GM18907 (cell line): Measurements from ENCODE around the gene SLX9.

Experiments used
- ATAC-seq: cut with Tn5 transposase; IDR thresholded peaks from one replicate; pipeline ENCODE4 v1.9.1; 2021; ENCODE audit warnings: mild to moderate bottlenecking, moderate library complexity; ENCODE audit not compliant: unreplicated experiment

SLX9 gene, protein sequence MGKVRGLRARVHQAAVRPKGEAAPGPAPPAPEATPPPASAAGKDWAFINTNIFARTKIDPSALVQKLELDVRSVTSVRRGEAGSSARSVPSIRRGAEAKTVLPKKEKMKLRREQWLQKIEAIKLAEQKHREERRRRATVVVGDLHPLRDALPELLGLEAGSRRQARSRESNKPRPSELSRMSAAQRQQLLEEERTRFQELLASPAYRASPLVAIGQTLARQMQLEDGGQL

DNA sequence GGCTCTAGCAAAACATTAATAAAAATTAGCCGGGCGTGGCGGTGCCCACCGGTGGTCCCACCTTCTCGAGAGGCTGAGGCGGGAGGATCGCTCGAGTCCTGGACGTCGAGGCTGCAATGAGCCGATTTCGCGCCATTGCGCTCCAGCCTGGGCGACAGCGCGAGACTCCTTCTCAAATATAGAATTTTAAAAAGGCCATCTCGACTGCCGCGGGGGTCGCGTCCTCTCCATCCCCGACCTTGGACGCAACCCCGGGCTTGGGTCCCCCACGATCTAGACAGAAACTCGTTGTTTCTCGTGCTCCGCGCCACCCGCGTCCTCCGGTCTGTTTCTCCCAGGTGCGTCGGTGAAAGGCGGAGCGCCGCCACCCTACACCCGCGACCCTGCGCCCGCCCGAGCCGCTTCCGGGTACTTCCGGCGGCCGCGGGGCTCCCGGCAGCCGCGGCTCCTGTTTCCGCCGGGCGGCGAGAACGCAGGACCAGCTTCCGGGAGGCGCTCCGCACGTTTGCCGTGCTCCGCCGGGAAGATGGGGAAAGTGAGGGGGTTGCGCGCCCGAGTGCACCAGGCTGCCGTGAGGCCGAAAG lies at the start of gene SLX9:
SLX9 (plus strand) TSS at position 498 of the 584 bp plus-strand sequence; CDS start at position 527, 29 bp downstream.
- peak; percentile 72 for ATAC-seq

DNA sequence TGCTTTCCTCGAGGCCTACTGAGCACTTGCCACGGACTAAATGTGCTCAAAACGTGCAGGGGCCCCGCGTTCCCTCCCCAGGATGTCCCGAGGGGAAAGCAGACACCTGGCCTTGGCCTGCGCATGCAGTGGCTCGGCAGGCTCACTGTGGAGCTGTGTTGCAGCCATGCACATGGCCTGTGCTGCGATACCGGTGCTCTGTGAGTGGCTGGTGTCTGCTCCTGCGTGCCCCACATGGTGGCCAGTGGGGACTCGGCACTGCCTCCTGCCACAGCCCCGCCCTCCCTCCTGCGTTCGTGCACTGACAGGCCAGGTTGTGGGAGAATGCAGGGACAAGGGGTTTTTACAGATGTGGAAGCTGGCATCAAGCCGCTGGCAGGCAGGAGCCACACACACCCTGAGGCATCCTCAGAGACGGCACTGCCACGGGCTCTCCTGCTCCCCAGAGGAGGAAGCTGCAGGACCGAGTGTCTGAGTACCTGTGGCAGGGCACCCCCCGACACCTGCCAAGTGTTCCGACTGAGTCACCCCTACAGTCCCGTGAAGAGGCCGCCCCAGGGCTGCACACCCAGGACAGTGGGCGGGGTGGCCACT lies 49.4 kb upstream of the SLX9 start:
- no peak for ATAC-seq

DNA sequence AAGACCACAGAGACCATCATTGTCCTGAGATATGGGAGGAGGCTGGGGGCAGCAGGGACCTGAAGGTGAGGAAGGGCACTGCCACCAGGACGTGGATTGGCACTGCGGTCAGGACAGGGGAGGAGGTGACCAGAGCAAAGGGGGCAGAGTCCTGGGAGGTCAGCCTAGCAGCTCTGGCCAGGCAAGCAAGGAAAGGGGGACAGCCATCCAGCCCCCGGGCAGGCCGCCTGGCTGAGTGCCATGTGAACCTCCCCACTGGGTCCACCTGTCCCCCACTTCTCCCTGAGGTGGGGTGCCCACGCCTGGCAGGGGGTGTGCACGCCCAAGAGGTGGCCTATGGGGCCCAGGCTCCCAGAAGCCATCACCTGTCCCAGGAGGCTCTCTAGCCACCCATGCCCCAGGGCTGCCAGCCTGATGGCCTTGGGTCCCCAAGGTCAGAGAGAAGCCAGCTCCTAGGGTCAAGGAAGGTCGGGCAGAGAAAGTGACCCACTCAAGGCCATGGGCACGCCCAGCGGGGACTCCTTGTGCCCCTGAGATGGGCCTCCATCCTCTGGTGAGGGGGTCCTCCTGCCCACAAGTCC lies 48.8 kb upstream of the SLX9 start:
- no peak for ATAC-seq

DNA sequence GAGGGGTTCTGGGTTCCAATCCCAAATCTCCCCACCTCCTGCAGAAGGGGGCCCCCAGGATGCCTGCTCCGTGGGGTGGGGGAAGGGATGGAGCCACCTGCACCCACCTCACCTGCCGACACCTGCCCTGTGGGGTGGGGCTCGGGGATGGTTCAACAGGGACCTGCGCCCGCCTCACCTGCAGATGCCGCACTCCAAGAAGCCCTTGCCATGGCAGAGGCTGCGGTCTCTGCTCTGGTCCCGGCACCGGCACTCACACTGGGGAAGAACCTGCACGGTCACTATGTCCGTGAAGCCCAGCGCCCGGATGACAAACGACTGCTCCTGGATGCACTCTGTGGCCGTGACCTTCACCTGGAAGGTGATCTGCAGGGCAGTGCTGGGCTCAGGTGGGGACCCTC lies 48.2 kb upstream of the SLX9 start:
- no peak for ATAC-seq

DNA sequence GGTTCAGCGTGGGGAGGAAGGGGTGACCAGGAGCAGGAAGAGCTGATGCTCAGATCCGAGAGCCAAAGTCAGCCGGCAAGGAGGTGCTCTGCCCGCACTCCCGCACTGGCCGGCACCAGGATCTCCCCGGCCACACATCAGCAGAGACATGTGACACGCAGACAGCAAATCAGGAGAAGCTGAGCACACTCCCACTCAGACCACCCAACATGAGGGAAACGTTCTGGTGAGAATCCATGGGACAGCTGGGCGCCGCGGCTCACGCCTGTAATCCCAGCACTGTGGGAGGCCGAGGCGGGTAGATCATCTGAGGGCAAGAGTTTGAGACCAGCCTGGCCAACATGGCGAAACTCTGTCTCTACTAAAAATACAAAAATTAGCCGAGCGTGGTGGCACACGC lies 47.7 kb upstream of the SLX9 start:
- ATAC-seq: no peak

DNA sequence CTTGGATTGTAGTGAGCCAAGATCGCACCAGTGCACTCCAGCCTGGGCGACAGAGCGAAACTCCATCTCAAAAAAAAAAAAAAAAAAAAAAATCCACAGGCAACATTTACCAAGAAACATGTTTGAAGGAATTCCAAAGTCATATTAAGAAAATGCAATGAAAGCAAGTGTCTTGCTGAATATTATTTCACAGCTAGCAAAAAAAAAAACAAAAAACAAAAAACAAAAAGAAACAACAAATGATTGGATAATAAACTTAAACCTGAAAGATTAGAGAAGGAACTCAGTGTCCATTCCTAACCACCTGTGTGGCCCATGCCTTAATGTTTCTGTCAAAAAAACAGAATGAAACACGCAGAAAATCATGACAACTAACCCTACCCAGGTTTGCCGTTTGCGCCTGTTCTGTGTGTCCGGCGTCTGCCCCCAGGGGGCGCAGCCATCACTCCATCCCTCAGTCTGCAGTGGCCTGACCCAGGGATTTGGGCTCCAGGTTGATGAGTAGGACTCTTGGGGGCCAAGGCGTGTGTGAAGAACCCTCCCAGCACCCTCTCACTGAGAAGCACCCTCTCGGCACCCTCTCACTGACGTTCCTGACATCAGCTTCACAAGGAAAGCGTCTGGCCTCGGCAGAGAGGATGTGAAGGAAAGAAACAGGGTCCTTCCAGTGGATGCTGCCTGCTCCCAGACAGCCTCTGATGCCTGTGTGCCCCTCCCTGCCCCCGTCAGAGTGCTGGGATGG lies 47.1 kb upstream of the SLX9 start:
- no peak for ATAC-seq

DNA sequence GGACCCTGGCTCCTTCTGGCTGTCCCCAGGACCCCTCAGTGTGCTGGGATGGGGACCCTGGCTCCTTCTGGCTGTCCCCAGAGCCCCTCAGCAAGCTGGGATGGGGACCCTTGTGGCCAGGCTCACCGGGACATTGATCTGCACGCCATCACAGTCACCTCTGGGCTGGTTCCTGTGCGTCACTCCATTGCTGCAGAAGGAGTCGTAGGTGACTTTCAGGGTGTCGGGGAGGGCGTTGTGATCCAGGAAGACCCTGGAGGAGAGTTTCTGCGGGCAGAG lies 46.6 kb upstream of the SLX9 start:
- ATAC-seq: no peak

DNA sequence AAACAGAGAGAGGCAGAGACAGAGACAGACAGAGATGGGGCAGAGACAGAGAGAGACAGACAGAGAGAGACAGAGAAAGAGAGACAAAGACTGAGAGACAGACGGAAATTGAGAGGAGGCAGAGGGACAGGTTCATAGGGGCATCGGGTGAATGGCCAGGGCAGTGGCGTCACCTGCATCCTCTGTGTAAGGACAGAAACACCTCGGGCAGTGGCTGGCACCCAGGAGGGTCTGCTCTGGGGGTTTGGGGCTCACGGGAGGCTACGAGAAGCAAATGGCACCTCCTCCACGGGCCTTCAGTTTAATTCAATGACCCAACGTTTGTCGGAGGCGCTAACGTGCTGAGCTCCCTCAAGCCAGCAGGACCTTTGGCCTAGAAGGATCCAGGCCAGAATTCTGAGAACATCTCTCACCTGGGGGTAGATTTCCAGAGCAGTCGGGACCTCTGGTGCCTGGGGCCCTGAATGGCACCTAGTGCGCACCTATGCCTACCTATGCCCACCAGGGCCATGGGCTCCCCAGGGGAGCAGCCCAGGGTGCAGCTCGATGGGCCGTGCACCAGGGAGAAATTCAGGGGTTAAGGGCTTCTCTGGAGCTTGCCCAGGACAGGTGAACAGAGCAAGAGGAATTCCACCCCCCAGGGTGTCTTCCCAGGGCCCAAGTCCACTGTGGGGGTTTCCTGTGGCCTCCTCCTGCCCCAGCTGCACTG lies 45.7 kb upstream of the SLX9 start:
- ATAC-seq: no peak

DNA sequence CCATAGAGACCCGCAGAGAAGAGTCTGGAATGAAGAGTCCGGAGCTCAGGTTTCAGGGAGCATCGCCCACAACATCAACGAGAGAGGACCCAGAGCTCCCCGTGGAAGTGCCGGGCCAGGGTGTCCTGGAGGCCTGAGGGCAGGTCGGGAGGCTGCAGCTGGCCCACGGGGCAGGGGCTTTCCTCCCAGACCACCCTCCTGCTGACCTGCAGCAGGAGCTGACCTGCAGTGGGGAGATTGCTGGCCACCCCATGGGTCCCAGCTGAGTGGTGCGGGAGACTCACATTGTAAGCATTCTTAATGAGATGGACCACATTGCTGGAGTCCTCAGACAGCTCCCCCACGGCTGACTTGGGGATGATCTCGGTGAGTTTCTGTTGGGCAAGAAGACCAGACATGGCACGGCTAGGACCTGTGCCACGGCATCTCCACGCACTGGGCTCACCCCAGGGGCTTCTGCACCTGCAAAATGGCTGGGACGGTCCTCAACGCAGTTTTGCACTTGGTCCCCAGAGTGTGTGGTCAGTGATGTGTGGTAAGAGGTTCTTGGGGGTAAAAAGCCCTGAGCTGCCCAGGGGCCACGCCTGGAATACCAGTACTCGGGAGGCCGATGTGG lies 45.0 kb upstream of the SLX9 start:
- no peak for ATAC-seq

DNA sequence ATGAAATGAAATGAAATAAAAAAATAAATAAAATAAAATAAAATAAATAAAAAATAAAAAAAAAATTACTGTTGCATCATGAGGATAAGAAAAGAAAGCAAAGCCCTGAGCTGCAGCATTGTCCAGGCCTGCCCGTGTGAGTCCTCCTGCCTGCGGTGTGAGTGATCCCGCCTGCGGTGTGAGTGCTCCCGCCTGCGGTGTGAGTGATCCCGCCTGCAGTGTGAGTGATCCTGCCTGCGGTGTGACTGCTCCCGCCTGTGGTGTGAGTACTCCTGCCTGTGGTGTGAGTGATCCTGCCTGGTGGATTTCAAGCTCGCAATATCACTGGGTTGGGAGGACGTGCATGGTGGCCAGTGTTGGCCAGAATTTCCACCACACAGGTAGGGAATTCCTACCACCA lies 44.0 kb upstream of the SLX9 start:
- ATAC-seq: no peak

DNA sequence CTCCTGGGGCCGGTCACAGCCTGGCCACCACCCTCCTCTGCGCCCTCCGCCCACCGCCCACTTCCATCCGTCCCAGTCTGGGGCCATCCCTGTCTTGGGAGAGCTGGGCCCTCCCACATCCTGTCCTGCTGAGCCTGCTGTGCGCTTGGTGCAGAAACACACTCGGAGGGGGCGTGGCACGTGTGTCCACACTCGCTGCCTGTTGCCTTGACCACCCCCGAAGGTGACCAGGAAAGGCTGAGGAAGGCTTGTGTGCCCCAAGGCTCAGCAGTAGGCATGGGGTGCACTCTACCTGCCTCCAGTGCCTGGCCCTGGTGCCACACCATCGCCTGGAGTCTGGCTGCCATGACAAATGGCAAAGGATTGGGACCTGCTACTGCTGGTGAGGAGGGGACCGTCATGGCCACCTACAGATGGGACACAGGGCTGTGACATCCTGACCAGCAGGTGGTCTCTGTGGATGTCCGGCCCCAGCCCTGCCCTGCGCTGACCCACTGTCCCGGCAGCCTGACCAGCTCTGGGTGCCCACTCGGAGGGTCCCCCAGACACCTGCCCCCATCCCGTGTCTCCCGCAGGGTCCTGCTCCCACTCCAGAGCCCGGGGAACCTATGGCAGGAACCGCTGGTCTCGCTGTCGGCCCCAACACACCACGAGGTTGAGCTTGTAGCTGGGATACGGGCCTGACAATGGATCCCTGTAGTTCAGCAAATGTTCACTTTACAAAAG lies 43.1 kb upstream of the SLX9 start:
- no peak for ATAC-seq

DNA sequence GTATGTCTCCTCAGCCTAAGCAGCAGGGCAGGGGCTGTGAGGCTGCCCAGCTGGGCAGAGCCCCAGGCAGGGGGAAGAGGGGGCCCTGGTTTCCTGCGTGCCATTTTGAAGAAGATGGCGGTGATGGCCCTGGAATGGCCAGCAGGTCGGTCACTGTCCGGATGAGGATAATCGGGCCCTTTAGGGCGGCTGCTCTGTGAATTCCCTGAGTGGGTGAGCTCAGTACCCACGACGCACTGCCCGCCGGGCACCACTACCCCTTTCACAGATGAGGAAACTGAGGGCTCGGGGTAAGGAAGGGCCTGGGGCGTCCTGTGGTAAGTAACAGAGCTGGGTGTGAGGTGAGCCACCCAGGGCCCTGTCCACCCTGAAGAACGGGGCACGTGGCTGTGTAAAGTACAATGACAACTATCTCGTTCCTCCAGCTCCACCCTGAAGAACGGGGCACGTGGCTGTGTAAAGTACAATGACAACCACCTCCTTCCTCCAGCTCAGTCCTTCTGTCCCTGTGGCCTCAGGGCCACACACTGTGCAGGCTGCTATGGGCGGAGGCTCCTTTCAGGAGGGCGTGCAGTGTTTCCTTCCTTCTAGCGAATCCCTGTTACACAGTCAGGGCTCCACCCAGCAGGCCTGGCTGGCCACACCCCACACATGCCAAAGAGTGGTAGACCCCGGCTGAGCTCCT lies 42.4 kb upstream of the SLX9 start:
- no peak for ATAC-seq

DNA sequence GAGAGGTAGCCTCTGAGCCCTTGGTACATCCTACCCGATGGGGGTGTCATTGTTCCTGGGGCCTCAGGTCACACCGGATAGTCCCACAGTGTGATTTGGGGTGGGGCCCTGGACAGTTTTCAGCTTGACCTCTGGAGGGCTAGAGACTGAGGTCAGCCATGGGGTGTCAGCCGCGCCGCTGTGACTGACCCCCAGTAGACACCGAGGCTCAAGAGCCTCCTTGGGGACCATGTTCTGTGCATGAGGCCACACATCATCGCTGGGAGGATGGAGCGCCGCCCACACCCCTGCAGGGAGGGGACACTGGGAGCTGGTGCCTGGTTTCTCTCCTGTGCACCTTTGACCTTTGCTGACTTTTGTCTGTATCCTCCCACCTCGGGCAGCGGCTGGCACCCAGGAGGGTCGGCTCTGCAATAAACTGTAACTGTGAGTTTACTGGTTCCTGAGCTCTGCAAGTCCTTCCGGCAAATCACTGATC lies 41.8 kb upstream of the SLX9 start:
- ATAC-seq: no peak

DNA sequence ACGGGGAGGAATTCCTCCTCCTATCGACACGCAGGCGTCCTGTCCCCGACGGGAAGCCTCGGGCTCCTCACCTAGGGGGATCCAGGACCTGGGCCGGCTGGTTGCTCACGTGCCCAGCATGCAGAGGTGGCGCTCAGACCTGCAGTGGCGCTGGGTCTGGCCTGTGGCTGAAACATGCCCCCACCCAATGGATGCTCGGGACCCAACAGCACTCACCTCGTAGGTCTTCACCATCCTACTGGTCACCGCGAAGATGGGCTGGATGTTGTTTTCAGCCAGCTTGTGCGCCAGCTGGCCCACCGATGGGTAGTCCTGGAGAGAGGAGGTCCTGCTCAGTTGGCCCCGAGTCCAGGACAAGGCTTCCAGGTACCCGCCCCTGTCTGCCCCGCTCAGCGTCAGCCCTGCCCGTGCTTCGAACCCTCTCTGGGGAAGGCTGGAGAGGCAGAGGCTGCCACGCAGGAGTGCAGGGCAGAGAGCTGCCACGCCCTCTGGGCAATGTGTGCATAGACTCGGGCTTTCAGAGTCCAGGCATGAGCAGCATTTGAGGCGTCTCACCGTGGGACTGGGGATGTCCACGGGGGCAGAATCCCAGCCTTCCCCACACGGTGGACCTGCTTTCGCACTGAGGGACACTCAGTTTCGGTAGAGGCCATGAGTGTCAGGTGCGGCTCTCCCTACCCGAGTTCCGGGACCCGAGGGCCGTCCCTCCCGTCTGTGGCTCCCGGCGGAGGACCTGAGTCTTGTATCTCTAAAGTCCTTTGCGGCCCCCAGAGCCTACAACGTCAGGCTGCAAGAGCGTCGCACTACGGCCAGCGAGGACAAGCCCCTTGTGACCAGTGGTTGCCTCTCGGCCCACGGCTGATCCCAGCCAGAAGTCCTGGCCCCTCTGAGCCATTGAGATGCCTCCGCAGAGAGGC lies 40.7 kb upstream of the SLX9 start:
- ATAC-seq: no peak

DNA sequence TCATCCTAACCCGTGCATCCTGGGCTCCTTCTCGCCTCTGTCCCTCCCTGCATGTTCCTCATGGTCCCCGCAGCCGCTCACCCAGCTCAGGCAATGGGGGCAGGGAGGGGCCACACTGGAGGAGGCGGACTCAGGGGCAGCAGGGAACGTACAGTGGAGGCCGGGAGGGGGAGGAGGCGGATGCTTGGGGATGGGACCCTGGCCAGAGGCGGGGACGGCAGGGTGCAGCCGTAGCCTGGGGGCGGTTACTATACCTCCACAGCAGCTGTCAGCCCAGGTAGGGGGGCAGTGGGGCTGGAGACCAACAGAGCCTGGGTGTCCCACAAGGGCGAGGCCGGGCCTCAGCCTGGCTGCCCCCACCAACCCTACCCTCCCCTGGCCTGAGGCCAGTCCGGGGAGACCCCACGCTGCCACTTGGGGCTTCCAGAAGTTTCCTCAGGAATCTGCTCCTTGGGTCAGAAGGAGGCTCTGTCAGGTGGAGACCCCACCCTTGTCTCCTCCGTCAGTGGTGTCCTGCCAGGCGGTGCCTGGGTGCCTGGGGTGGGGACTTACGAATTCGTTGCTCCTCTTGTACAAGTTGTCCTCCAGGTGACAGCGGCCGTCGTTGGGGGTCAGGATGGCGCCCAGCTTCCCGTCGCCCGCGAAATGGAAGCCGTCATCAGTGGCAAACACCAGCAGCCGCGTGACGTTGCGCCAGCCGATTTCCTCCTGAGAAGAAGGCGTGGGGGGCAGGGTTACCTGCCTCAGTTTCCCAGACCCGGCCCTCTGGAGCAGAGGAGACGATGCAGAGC lies 39.9 kb upstream of the SLX9 start:
- no peak for ATAC-seq

DNA sequence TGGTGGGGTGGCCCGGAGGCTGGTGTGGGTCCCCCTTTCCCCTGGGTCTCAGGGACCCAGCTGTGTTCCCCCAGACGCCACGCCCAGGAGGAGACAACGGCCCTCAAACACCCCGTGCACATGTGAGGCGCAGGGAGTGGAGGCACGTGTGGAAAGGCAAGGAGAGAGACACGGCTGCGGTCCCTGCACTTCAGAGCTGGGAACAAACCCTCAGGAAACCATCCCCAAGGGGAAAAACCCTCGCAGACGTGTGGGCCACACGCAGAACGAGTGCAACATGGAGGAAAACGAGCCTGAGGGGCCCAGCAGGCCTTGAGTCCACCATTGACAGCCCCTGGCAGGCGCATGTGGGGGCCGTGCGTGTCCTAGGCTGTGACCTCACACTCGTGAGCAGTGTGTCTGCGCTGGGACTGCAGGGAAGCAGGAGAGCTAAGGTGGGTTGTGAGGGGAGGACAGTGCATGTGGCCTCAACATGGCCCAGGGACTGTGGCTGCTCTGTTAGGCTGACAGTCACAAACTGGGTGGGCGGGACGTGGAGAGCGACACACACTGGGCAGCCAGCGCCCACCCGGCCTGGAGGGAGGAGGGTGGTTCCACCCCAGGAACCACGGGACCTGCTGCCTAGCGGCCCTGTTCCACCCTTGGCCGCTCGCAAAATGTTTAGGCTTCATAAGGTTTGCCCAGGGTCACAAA lies 39.1 kb upstream of the SLX9 start:
- no peak for ATAC-seq
